ENCODE measurements around the gene SUPT6H.

- TF ChIP-seq CTCF (conservative IDR thresholded peaks at IDR 0.05; ENCODE audit: low read length) = peak; percentile 85
- no peak for TF ChIP-seq EZH2phosphoT487 (IDR thresholded peaks at IDR 0.05; ENCODE audit: borderline replicate concordance, low read depth, low read length)
Observed at GRCh38 chr17:28675980-28676379, 14.0 kb downstream of the SUPT6H start.

Measured in OCI-LY7 (cell line).